Fibroblast of skin of abdomen (primary cell): Measurements from ENCODE around the gene KCNN2.
"Not testable (repeated sequence)": the region's sequence is repeated elsewhere in the genome, so short reads cannot be mapped to it uniquely, and the experiment has no call there.

ENCODE experiments used
- DNase-seq: peaks from one replicate; pipeline ENCODE4 v3.0.0-alpha.2; 2013

Gene KCNN2

GRCh38 chr5:114419959-114420358 is 58.1 kb downstream of the KCNN2 start:
- DNase-seq, result peak; percentile 57

GRCh38 chr5:114427204-114427603 is 65.3 kb downstream of the KCNN2 start:
- DNase-seq, result no peak

GRCh38 chr5:114430532-114430931 is 68.7 kb downstream of the KCNN2 start:
- no peak for DNase-seq

GRCh38 chr5:114432684-114433083 is 70.8 kb downstream of the KCNN2 start:
- DNase-seq, result not testable (repeated sequence)

GRCh38 chr5:114434396-114435219 is 72.7 kb downstream of the KCNN2 start:
- DNase-seq, result no peak

- DNase-seq, result no peak
Observed at GRCh38 chr5:114435220-114435481, 73.3 kb downstream of the KCNN2 start.

- DNase-seq, result no peak
Observed at GRCh38 chr5:114435885-114436299, 74.0 kb downstream of the KCNN2 start.

- no peak for DNase-seq
Observed at GRCh38 chr5:114437936-114438335, 76.1 kb downstream of the KCNN2 start.

- DNase-seq, result no peak
Observed at GRCh38 chr5:114438471-114438870, 76.6 kb downstream of the KCNN2 start.

GRCh38 chr5:114447084-114447773 is 85.4 kb downstream of the KCNN2 start:
- DNase-seq, result no peak

- DNase-seq, result no peak
Observed at GRCh38 chr5:114448481-114448880, 86.6 kb downstream of the KCNN2 start.

- peak; percentile 55 for DNase-seq
Observed at GRCh38 chr5:114449860-114450421, 88.1 kb downstream of the KCNN2 start.

- DNase-seq, result peak; percentile 3
Observed at GRCh38 chr5:114450437-114450836, 88.6 kb downstream of the KCNN2 start.

GRCh38 chr5:114458726-114459125 is 96.9 kb downstream of the KCNN2 start:
- DNase-seq, result no peak

- DNase-seq, result no peak
Observed at GRCh38 chr5:114467171-114467570, 105.3 kb downstream of the KCNN2 start.

- DNase-seq, result no peak
Observed at GRCh38 chr5:114467729-114468128, 105.9 kb downstream of the KCNN2 start.

- DNase-seq, result no peak
Observed at GRCh38 chr5:114469372-114469771, 107.5 kb downstream of the KCNN2 start.

GRCh38 chr5:114471529-114471928 is 109.7 kb downstream of the KCNN2 start:
- DNase-seq, result no peak

GRCh38 chr5:114473541-114473940 is 111.7 kb downstream of the KCNN2 start:
- DNase-seq, result no peak

- no peak for DNase-seq
Observed at GRCh38 chr5:114477816-114478334, 116.0 kb downstream of the KCNN2 start.

GRCh38 chr5:114500756-114501155 is 138.9 kb downstream of the KCNN2 start:
- no peak for DNase-seq

GRCh38 chr5:114504560-114504959 is 142.7 kb downstream of the KCNN2 start:
- DNase-seq, result no peak

- no peak for DNase-seq
Observed at GRCh38 chr5:114524221-114524620, 162.4 kb downstream of the KCNN2 start.

- no peak for DNase-seq
Observed at GRCh38 chr5:114544561-114544960, 182.7 kb downstream of the KCNN2 start.
